Measurements from ENCODE around the gene DMP1.

Gene DMP1

DNA sequence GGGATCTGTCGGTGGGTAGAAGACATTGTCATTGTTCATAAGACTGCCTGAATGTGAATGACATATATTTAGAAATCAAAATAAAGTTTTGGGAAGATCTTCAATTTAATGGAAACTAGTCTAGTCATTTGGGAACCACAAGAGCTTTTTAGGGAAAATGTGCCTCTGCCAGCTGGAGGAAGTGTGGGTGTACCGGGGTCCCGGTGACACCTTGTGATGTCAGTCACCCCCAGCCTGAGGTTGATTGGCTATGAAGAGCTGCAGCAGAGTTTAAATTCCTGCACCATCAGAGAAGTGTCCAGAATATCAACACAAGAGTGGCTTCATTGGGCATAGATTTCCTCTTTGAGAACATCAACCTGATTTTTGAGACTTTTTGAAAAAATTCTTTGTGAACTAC lies at the start of gene DMP1:
DMP1 (plus strand) TSS at position 301 of the 400 bp plus-strand sequence. CDS start 6,213 bp downstream, outside the sequence.
- DNase-seq (ENCODE audit: low spot score): no peak

- no peak for DNase-seq (ENCODE audit: low spot score)
Observed at GRCh38 chr4:87601361-87601760, 48.7 kb upstream of the DMP1 start.

DNA sequence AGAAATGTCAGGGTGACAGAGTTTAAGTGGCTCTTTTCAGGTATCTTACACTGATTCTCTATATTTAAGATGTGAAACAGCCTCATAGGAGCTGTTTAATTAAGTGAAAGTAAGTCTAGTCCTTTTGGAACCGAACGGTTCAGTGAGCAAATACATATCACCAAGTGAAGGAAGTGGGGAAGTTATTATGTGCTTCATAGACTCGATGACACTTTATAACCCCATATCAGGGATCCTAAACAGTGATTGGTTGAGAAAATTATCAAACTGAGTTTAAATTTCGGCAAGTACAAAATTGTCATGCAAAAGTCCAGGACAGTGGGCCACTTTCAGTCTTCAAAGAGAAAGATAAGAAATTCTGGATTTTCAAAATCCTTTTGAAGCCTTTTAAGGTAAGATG lies 41.9 kb upstream of the DMP1 start, which contains the start of gene DSPP:
DSPP (plus strand) TSS at position 301 of the 400 bp plus-strand sequence. CDS start 2,380 bp downstream, outside the sequence.
- no peak for DNase-seq (ENCODE audit: low spot score)

- DNase-seq (ENCODE audit: low spot score): no peak
Observed at GRCh38 chr4:87614292-87614890, 35.7 kb upstream of the DMP1 start.

- no peak for DNase-seq (ENCODE audit: low spot score)
Observed at GRCh38 chr4:87616268-87616667, 33.8 kb upstream of the DMP1 start.

- no peak for DNase-seq (ENCODE audit: low spot score)
Observed at GRCh38 chr4:87620086-87620485, 30.0 kb upstream of the DMP1 start.

GRCh38 chr4:87620491-87620890 lies 29.6 kb upstream of the DMP1 start:
- no peak for DNase-seq (ENCODE audit: low spot score)

GRCh38 chr4:87622303-87622702 lies 27.8 kb upstream of the DMP1 start:
- DNase-seq (ENCODE audit: low spot score): no peak

DNA sequence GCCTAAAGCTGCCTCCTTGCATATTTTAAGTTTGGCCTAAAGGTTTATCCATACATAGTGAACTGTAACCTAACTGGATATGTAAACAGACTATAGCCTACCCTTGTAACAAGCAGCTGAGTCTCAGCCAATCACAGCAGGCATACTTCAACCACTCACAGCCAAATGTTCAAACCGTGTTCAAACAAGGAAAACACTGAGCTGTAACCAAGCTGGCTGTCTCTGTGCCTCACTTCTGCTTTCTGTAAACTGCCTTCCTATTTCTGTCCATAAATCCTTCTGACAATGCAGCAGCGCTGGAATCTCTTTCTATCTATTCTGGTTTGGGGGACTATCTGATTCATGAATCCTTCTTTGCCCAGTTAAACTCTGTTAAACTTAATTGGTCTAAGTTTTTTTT lies 25.4 kb upstream of the DMP1 start:
- DNase-seq (ENCODE audit: low spot score): no peak

DNA sequence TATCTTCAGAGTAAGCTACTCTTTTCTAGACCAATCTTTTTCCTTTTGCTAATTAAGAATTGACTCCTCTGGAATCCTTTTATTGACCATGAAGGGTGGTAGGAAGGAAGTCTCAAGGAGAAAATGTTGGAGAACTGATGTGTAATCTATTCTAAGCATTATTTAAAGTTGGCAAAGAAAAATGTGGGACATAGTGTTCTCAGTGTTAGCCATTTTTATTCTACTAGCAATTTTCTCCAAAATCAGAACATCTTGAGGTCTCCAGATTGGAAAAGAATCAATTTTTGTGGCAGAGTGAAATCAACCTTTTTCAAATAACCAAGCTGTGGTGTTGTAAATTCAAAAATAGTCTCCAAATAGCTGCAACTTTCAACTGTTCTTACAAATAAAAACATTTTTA lies 18.4 kb upstream of the DMP1 start:
- no peak for DNase-seq (ENCODE audit: low spot score)

- no peak for DNase-seq (ENCODE audit: low spot score)
Observed at GRCh38 chr4:87632469-87632868, 17.6 kb upstream of the DMP1 start.

DNA sequence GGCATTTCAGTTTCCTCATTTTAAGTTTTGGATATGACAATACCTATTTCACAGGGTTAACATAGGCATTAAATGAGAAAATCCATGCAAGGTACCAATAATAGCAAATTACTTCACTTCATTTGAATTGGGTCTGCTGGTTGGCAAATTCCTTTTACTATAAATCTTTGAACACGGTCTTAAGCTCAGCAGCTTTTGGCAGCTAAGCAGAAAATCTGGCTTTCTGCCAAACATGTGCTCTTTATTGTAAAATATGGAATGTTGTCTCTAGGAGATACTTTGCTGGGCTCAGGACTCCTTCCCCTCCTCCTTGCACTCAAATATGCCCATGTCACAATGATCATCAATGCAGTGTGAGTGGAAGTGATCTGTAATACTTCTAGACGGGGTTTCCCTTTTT lies 16.8 kb upstream of the DMP1 start:
- DNase-seq (ENCODE audit: low spot score): no peak

- DNase-seq (ENCODE audit: low spot score): no peak
Observed at GRCh38 chr4:87644286-87644685, 5.8 kb upstream of the DMP1 start.

DNA sequence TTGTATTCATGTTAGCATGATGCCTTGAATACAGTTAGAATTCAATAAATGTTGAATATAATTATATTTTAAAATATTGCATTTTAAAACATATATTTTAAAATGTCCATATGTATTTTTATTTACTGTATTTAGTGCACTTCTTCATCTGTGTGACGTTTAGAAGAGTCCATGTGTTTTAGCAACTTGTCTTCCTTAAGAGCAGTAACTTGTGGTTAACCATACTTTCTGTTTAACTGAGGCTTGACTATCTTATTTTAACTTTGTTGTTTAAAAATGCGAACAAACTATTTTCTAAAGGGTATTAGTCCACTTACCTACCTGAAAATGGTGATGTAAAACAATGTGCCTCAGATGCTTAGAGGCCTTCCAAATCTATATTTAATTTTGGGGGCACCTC lies 858 bp downstream of the DMP1 start:
- DNase-seq (ENCODE audit: low spot score): no peak

GRCh38 chr4:87651941-87652340 lies 1.9 kb downstream of the DMP1 start:
- no peak for DNase-seq (ENCODE audit: low spot score)

- DNase-seq (ENCODE audit: low spot score): no peak
Observed at GRCh38 chr4:87654487-87655044, 4.5 kb downstream of the DMP1 start.

GRCh38 chr4:87657525-87657924 lies 7.4 kb downstream of the DMP1 start:
- DNase-seq (ENCODE audit: low spot score): no peak

GRCh38 chr4:87659247-87659931 lies 9.3 kb downstream of the DMP1 start:
- no peak for DNase-seq (ENCODE audit: low spot score)

- DNase-seq (ENCODE audit: low spot score): no peak
Observed at GRCh38 chr4:87662871-87663270, 12.8 kb downstream of the DMP1 start.

GRCh38 chr4:87669373-87669772 lies 19.3 kb downstream of the DMP1 start:
- DNase-seq (ENCODE audit: low spot score): no peak

DNA sequence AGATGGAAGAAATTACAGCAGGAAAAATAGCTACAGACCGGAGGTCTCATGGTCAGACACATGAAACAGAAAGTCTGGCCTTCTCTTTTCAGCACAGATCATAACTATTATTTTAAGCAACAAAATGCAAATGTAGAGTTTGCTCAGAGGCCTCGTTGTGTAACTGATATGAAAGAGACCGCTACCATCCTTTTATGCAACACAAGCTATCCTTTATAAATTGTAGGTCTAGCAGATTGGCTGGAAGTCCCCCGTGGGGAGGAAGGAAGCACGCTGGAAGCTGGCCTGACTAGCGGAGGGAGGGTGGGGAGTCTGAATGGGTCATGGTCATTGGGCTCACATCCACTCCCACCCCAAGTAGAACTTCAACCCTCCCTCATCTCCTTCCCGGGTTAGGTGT lies 27.7 kb downstream of the DMP1 start:
- DNase-seq (ENCODE audit: low spot score): no peak

- DNase-seq (ENCODE audit: low spot score): no peak
Observed at GRCh38 chr4:87679449-87680169, 29.5 kb downstream of the DMP1 start.

DNA sequence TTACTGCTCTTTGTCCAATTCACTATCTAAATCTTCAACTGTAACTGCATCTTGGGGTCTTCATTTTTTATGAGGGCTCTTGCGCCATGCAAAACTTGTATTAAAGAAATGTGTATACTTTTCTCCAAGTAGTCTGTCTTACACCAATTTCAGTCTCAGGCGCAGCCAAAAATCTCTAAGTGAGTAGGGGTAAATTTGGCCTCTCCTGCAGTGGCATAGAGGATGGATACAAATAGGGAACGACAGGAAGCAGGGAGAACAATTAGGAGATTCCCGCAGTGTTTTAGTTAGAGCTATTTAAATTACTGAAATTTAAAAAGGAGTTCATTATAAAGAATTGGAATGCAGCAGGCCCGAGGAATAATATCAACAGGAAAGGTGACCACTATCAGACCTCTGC lies 30.2 kb downstream of the DMP1 start:
- no peak for DNase-seq (ENCODE audit: low spot score)

Measured in left forelimb (tissue), 1 donor.